SH-SY5Y (cell line): ENCODE data around the gene MX1.

ENCODE experiments used
- GATA2 ChIP-seq: IDR thresholded peaks from 2 replicates; pipeline ENCODE4 v1.6.1; 2011; ENCODE audit warnings: mild to moderate bottlenecking, low read depth, low read length
- GATA3 ChIP-seq: IDR thresholded peaks from 2 replicates; pipeline ENCODE4 v1.6.1; 2011; ENCODE audit warnings: low read depth, mild to moderate bottlenecking, low read length, moderate library complexity

- TF ChIP-seq GATA2 = no peak
- no peak for TF ChIP-seq GATA3
These were observed 40.2 kb downstream of the MX1 start for GRCh38 chr21:41466024-41466820.
